GM21529 (cell line): ENCODE data around the gene CSKMT.
A peak's percentile ranks its signal among the peaks of the same experiment; 100 is the strongest.
"Not testable (repeated sequence)": the region's sequence is repeated elsewhere in the genome, so short reads cannot be mapped to it uniquely, and the experiment has no call there.

Experiments
- ATAC-seq: cut with Tn5 transposase; IDR thresholded peaks from one replicate; pipeline ENCODE4 v1.9.1; 2021; ENCODE audit not compliant: unreplicated experiment

CSKMT gene

GRCh38 chr11:62665075-62665598 lies at the start of gene CSKMT, which contains the start of gene C11orf98:
CSKMT (plus strand) TSS chr11:62665312; CDS start chr11:62665880, 568 bp downstream.
C11orf98 (minus strand) TSS chr11:62665210; CDS start chr11:62665169, 41 bp downstream.
- ATAC-seq: peak; percentile 75

GRCh38 chr11:62615521-62615920 lies 49.6 kb upstream of the CSKMT start:
- no peak for ATAC-seq

- ATAC-seq: not testable (repeated sequence)
These were observed 48.2 kb upstream of the CSKMT start for GRCh38 chr11:62616957-62617356.

GRCh38 chr11:62621027-62621566 lies 44.0 kb upstream of the CSKMT start:
- ATAC-seq: no peak

GRCh38 chr11:62621567-62622470 lies 43.3 kb upstream of the CSKMT start, which contains the start of gene B3GAT3:
B3GAT3 (minus strand) TSS chr11:62621986; CDS start chr11:62621947, 39 bp downstream.
- peak; percentile 91 for ATAC-seq

GRCh38 chr11:62622476-62623089 lies 42.5 kb upstream of the CSKMT start:
- no peak for ATAC-seq

GRCh38 chr11:62627713-62628112 lies 37.4 kb upstream of the CSKMT start:
- no peak for ATAC-seq

- ATAC-seq: no peak
These were observed 32.6 kb upstream of the CSKMT start for GRCh38 chr11:62632492-62632891.

- no peak for ATAC-seq
These were observed 20.9 kb upstream of the CSKMT start for GRCh38 chr11:62644220-62644619.

- no peak for ATAC-seq
These were observed 19.5 kb upstream of the CSKMT start for GRCh38 chr11:62645671-62645945.

- peak; percentile 95 for ATAC-seq
These were observed 18.9 kb upstream of the CSKMT start, which contains the start of gene GANAB for GRCh38 chr11:62645946-62646824. GANAB (minus strand) TSS chr11:62646613; CDS start chr11:62646599, 14 bp downstream.

GRCh38 chr11:62646825-62647608 lies 18.1 kb upstream of the CSKMT start:
- ATAC-seq: peak; percentile 1

GRCh38 chr11:62647609-62648005 lies 17.5 kb upstream of the CSKMT start:
- no peak for ATAC-seq

- ATAC-seq: no peak
These were observed 16.7 kb upstream of the CSKMT start for GRCh38 chr11:62648185-62648966.

- ATAC-seq: no peak
These were observed 16.1 kb upstream of the CSKMT start for GRCh38 chr11:62648967-62649364.

GRCh38 chr11:62649486-62649885 lies 15.6 kb upstream of the CSKMT start:
- no peak for ATAC-seq

- ATAC-seq: not testable (repeated sequence)
These were observed 14.8 kb upstream of the CSKMT start for GRCh38 chr11:62650283-62650682.

- no peak for ATAC-seq
These were observed 12.7 kb upstream of the CSKMT start for GRCh38 chr11:62652161-62653006.
